ENCODE results near the gene ARMC9. TPM values are rescaled to one million over a fixed set of nuclear protein-coding genes. Genes with fewer than 3 reads are reported as not detected.

The ARMC9 gene
- total RNA-seq, 1 experiment from 2014 or later: 16.4 TPM

DNA sequence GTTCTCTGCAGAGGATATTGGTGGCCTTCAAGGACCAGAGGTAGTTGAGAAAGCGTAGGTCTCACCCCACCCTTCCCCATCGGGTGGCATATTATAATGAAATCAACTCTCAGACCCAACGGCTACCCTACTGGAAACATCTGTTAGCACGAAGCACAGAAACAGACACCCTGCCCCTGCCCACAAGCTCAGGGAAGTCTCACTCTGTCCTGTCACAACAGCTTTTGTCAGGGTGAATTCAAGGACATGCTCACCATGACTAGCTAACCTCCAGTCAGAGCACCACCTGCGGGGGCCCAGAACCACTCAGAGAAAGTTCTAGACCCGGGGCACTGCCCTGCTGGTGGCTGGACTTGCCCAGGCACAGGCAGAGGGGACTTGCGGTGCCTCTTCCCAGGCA is 193.6 kb downstream of the ARMC9 start:
- ChIA-PET POLR2A (no interaction called here), RAD21 (ENCODE audit: low non-redundant PET in 1 of 2, low total read pairs in 2 of 2, uncharacterized antibody in 2 of 2, unreplicated experiment in 2 of 2) (no interaction called here), CTCF (no interaction called here)
- DNase-seq (ENCODE audit: low read depth, low spot score): no peak
- no peak overlapping the region for H3K9ac ChIP-seq (ENCODE audit: low read length)
- intact Hi-C loops (cut with micrococcal nuclease): no loop called here
- peaks cover 7 to 26% of the 10 kb centered on the region in 2 experiments for H3K4me1 ChIP-seq (ENCODE audit: control insufficient read depth in 1 of 2, insufficient read depth in 2 of 2, low read length in 2 of 2)
- TF ChIP-seq SP1 (IDR thresholded peaks at IDR 0.05; ENCODE audit: low read depth): no peak
- TF ChIP-seq, protein P1, sequence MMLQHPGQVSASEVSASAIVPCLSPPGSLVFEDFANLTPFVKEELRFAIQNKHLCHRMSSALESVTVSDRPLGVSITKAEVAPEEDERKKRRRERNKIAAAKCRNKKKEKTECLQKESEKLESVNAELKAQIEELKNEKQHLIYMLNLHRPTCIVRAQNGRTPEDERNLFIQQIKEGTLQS (IDR thresholded peaks at IDR 0.05): no peak
- no peak for TF ChIP-seq CEBPB (IDR thresholded peaks at IDR 0.05; ENCODE audit: low read depth)
- TF ChIP-seq, protein P2, sequence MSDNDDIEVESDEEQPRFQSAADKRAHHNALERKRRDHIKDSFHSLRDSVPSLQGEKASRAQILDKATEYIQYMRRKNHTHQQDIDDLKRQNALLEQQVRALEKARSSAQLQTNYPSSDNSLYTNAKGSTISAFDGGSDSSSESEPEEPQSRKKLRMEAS (IDR thresholded peaks at IDR 0.05): no peak
- TF ChIP-seq CBX3 (IDR thresholded peaks at IDR 0.05; ENCODE audit: low read depth): no peak
- TF ChIP-seq POLR2AphosphoS5 (IDR thresholded peaks at IDR 0.05; ENCODE audit: low read depth, low read length): no peak
- no peak for TF ChIP-seq ELF1 (IDR thresholded peaks at IDR 0.05; ENCODE audit: borderline replicate concordance, low read depth)
- no peak for TF ChIP-seq SIN3A (IDR thresholded peaks at IDR 0.05; ENCODE audit: low read depth)
- TF ChIP-seq YY1 (IDR thresholded peaks at IDR 0.05; ENCODE audit: extremely low read depth, insufficient replicate concordance, low read depth, low read length): no peak
- TF ChIP-seq, protein P3, sequence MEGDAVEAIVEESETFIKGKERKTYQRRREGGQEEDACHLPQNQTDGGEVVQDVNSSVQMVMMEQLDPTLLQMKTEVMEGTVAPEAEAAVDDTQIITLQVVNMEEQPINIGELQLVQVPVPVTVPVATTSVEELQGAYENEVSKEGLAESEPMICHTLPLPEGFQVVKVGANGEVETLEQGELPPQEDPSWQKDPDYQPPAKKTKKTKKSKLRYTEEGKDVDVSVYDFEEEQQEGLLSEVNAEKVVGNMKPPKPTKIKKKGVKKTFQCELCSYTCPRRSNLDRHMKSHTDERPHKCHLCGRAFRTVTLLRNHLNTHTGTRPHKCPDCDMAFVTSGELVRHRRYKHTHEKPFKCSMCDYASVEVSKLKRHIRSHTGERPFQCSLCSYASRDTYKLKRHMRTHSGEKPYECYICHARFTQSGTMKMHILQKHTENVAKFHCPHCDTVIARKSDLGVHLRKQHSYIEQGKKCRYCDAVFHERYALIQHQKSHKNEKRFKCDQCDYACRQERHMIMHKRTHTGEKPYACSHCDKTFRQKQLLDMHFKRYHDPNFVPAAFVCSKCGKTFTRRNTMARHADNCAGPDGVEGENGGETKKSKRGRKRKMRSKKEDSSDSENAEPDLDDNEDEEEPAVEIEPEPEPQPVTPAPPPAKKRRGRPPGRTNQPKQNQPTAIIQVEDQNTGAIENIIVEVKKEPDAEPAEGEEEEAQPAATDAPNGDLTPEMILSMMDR (IDR thresholded peaks at IDR 0.05 in 2 of 3, conservative IDR thresholded peaks at IDR 0.05 in 1 of 3; ENCODE audit: borderline replicate concordance in 1 of 3, insufficient read depth in 1 of 3, low read depth in 2 of 3, low read length in 2 of 3): no peak
- TF ChIP-seq TCF7L2 (IDR thresholded peaks at IDR 0.05; ENCODE audit: borderline replicate concordance, extremely low read depth, insufficient read depth, insufficient read length): no peak
- TF ChIP-seq EGR1 (IDR thresholded peaks at IDR 0.05; ENCODE audit: low read depth): no peak
- no peak for TF ChIP-seq EZH2phosphoT487 (IDR thresholded peaks at IDR 0.05; ENCODE audit: borderline replicate concordance)
- no peak for TF ChIP-seq RAD21 (IDR thresholded peaks at IDR 0.05; ENCODE audit: low read depth)
- no peak for TF ChIP-seq EZH2 (IDR thresholded peaks at IDR 0.05)
- TF ChIP-seq ZFX (IDR thresholded peaks at IDR 0.05): no peak
- TF ChIP-seq, protein P4, sequence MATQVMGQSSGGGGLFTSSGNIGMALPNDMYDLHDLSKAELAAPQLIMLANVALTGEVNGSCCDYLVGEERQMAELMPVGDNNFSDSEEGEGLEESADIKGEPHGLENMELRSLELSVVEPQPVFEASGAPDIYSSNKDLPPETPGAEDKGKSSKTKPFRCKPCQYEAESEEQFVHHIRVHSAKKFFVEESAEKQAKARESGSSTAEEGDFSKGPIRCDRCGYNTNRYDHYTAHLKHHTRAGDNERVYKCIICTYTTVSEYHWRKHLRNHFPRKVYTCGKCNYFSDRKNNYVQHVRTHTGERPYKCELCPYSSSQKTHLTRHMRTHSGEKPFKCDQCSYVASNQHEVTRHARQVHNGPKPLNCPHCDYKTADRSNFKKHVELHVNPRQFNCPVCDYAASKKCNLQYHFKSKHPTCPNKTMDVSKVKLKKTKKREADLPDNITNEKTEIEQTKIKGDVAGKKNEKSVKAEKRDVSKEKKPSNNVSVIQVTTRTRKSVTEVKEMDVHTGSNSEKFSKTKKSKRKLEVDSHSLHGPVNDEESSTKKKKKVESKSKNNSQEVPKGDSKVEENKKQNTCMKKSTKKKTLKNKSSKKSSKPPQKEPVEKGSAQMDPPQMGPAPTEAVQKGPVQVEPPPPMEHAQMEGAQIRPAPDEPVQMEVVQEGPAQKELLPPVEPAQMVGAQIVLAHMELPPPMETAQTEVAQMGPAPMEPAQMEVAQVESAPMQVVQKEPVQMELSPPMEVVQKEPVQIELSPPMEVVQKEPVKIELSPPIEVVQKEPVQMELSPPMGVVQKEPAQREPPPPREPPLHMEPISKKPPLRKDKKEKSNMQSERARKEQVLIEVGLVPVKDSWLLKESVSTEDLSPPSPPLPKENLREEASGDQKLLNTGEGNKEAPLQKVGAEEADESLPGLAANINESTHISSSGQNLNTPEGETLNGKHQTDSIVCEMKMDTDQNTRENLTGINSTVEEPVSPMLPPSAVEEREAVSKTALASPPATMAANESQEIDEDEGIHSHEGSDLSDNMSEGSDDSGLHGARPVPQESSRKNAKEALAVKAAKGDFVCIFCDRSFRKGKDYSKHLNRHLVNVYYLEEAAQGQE (IDR thresholded peaks at IDR 0.05; ENCODE audit: low read depth): no peak
- no peak for TF ChIP-seq ZNF274 (IDR thresholded peaks at IDR 0.05; ENCODE audit: low read depth, low read length)
- TF ChIP-seq POLR2A (IDR thresholded peaks at IDR 0.05; ENCODE audit: borderline replicate concordance, extremely low read depth, insufficient read depth, insufficient read length): no peak
- H3K4me3 ChIP-seq (replicated peaks in 1 of 2; ENCODE audit: low read depth in 1 of 2, low read length in 2 of 2): no peak overlapping the region
- H3K79me2 ChIP-seq (ENCODE audit: insufficient read depth, low read length): no peaks in the 10 kb centered on the region
- H3K27ac ChIP-seq (ENCODE audit: low read depth, low read length): no peak overlapping the region
- H4K20me1 ChIP-seq (ENCODE audit: insufficient read depth): no peaks in the 10 kb centered on the region
- BruUV-seq (replicated peaks): no TSS peak
- ATAC-seq: no peak
- H3K9me2 ChIP-seq (ENCODE audit: insufficient read depth): no peaks in the 10 kb centered on the region
- no peaks in the 10 kb centered on the region for H3K27me3 ChIP-seq (ENCODE audit: insufficient read depth, low read length)
- H3K4me2 ChIP-seq (ENCODE audit: low read length): no peak overlapping the region
- no peaks in the 10 kb centered on the region for H3K36me3 ChIP-seq (ENCODE audit: control insufficient read depth in 1 of 2, insufficient read depth in 2 of 2, low read length in 2 of 2)
- H3K9me3 ChIP-seq (ENCODE audit: control insufficient read depth in 1 of 2, insufficient read depth in 1 of 2, low read depth in 1 of 2, low read length in 2 of 2): no peaks in the 10 kb centered on the region
- no peak overlapping the region for H2AFZ ChIP-seq (ENCODE audit: low read depth, low read length, poor library complexity, severe bottlenecking)
